GM12801 (cell line): Measurements from ENCODE around the gene KPNA2.

Source experiments
- CTCF ChIP-seq: IDR thresholded peaks from one replicate; pipeline ENCODE4 v1.5.1; 2011; ENCODE audit warnings: control low read depth; ENCODE audit not compliant: insufficient read length; ENCODE audit errors: extremely low read depth

The KPNA2 gene

GRCh38 chr17:68029512-68030215, 5.9 kb upstream of the KPNA2 start:
- TF ChIP-seq CTCF: no peak

- no peak for TF ChIP-seq CTCF
Observed at GRCh38 chr17:68033636-68034451, 1.7 kb upstream of the KPNA2 start.

GRCh38 chr17:68034452-68034776, 1.1 kb upstream of the KPNA2 start:
- TF ChIP-seq CTCF: no peak

GRCh38 chr17:68035131-68035522, 408 bp upstream of the KPNA2 start:
- no peak for TF ChIP-seq CTCF

- TF ChIP-seq CTCF: no peak
Observed at GRCh38 chr17:68036304-68037147, 991 bp downstream of the KPNA2 start.

GRCh38 chr17:68047153-68047846, 11.8 kb downstream of the KPNA2 start:
- no peak for TF ChIP-seq CTCF

GRCh38 chr17:68048996-68049395, 13.5 kb downstream of the KPNA2 start:
- TF ChIP-seq CTCF: no peak
